HL-60/S4 treated with retinoic acid at 250 ng/mL for 4 days and 3 days (cell line): ENCODE measurements around the gene CD200R1L.

Source experiments
- in situ Hi-C: fragments of 300-500 bp; cut with MboI; formaldehyde crosslinking; loops from 2 replicates; pipeline ENCODE4 v1.7.0; 2022; ENCODE audit warnings: low sequenced_read_pairs

CD200R1L gene

GRCh38 chr3:112822064-112823055 is 24.3 kb downstream of the CD200R1L start:
- in situ Hi-C loops = no loop called here

GRCh38 chr3:112818289-112818688 is 28.4 kb downstream of the CD200R1L start:
- in situ Hi-C loops = no loop called here

GRCh38 chr3:112817797-112818196 is 28.9 kb downstream of the CD200R1L start:
- in situ Hi-C loops = no loop called here

GRCh38 chr3:112817271-112817670 is 29.4 kb downstream of the CD200R1L start:
- in situ Hi-C loops = no loop called here

GRCh38 chr3:112815981-112816380 is 30.7 kb downstream of the CD200R1L start:
- in situ Hi-C loops = no loop called here

- in situ Hi-C loops = no loop called here
Measured at GRCh38 chr3:112814266-112814665, 32.4 kb downstream of the CD200R1L start.

- in situ Hi-C loops = no loop called here
Measured at GRCh38 chr3:112813723-112814171, 32.9 kb downstream of the CD200R1L start.

- in situ Hi-C loops = no loop called here
Measured at GRCh38 chr3:112813016-112813415, 33.6 kb downstream of the CD200R1L start.

GRCh38 chr3:112811917-112812660 is 34.6 kb downstream of the CD200R1L start:
- in situ Hi-C loops = no loop called here

- in situ Hi-C loops = no loop called here
Measured at GRCh38 chr3:112811131-112811884, 35.4 kb downstream of the CD200R1L start.

- in situ Hi-C loops = no loop called here
Measured at GRCh38 chr3:112810561-112810960, 36.1 kb downstream of the CD200R1L start.

- in situ Hi-C loops = no loop called here
Measured at GRCh38 chr3:112808136-112808535, 38.5 kb downstream of the CD200R1L start.

GRCh38 chr3:112807685-112808084 is 39.0 kb downstream of the CD200R1L start:
- in situ Hi-C loops = no loop called here

GRCh38 chr3:112806903-112807302 is 39.8 kb downstream of the CD200R1L start:
- in situ Hi-C loops = no loop called here

- in situ Hi-C loops = no loop called here
Measured at GRCh38 chr3:112805126-112805525, 41.5 kb downstream of the CD200R1L start.

GRCh38 chr3:112804021-112804420 is 42.6 kb downstream of the CD200R1L start:
- in situ Hi-C loops = no loop called here

GRCh38 chr3:112803467-112803866 is 43.2 kb downstream of the CD200R1L start:
- in situ Hi-C loops = no loop called here

- in situ Hi-C loops = no loop called here
Measured at GRCh38 chr3:112802338-112802737, 44.3 kb downstream of the CD200R1L start.

- in situ Hi-C loops = no loop called here
Measured at GRCh38 chr3:112799946-112800345, 46.7 kb downstream of the CD200R1L start.

GRCh38 chr3:112794622-112795172 is 52.0 kb downstream of the CD200R1L start:
- in situ Hi-C loops = no loop called here
